ENCODE measurements around the gene MCTP1.
"Not testable (repeated sequence)": the region's sequence is repeated elsewhere in the genome, so short reads cannot be mapped to it uniquely, and the experiment has no call there.

MCTP1 gene

DNA sequence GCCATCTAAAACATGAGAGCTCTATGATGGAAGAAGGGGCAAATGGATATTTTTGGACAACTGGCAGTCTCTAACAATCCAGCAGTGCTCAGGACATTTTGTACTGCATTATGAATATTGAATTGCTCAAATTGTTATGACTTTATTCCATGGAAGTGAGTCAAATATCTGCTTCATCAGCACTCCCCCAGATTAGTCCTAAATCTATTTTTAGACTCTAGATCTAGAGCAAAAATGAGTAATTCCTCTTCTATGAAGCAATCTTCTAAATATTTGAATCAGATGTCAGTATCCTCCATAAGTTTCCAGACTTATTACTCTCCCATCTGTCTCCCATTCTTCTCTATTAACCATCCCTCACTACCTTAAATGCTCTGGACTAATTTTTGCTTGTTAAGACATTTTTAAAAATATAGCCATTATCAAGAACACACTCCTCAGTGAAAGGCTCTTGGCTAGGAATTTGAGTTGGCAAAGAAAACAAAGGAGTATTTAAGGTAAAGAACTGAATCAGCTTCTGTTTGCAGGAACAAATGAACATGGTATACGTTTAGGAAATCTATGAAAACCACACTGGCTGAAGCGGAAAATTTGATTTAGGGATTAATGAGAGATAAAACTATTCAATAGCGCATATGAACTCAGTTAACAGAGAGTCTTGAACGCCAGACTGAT lies 300.9 kb downstream of the MCTP1 start:
- Histone ChIP-seq H3K4me3 (ENCODE audit: low read depth in 1 of 2, low read length in 2 of 2) (no peak overlapping the region), H3K36me3 (ENCODE audit: control insufficient read depth in 1 of 2, insufficient read depth in 2 of 2, low read length in 2 of 2) (no peaks in the 10 kb centered on the region), H3K9me3 (ENCODE audit: control insufficient read depth in 1 of 2, low read length in 2 of 2) (no peaks in the 10 kb centered on the region), H3K4me1 (ENCODE audit: control insufficient read depth in 1 of 2, insufficient read depth in 2 of 2, low read length in 2 of 2) (no peaks in the 10 kb centered on the region), H3K27me3 (ENCODE audit: low read depth, low read length) (no peaks in the 10 kb centered on the region), H3K27ac (ENCODE audit: low read length) (no peak overlapping the region)

DNA sequence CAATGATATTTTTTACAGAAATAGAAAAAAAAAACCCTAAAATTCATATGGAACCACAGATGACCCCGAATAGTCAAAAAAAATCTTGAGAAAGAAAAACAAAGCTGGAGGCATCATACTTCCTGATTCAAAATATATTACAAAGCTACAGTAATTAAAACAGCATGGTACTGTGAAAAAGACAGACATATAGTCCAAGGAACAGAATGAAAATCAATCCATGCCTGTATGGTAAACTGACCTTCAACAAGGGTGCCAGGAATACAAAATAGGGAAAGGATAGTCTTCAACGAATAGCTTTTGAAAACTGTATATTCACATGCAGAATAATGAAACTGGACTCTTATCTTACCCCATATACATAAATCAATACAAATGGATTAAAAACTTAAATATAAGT lies 307.5 kb downstream of the MCTP1 start:
- Histone ChIP-seq H3K36me3 (ENCODE audit: control insufficient read depth in 1 of 2, insufficient read depth in 2 of 2, low read length in 2 of 2) (no peaks in the 10 kb centered on the region), H3K27me3 (ENCODE audit: low read depth, low read length) (no peaks in the 10 kb centered on the region), H3K4me1 (ENCODE audit: control insufficient read depth in 1 of 2, insufficient read depth in 2 of 2, low read length in 2 of 2) (no peaks in the 10 kb centered on the region), H3K27ac (ENCODE audit: low read length) (no peak overlapping the region), H3K9me3 (ENCODE audit: control insufficient read depth in 1 of 2, low read length in 2 of 2) (peaks cover 0 to 19% of the 10 kb centered on the region in 2 donors), H3K4me3 (ENCODE audit: low read depth in 1 of 2, low read length in 2 of 2) (no peak overlapping the region)

DNA sequence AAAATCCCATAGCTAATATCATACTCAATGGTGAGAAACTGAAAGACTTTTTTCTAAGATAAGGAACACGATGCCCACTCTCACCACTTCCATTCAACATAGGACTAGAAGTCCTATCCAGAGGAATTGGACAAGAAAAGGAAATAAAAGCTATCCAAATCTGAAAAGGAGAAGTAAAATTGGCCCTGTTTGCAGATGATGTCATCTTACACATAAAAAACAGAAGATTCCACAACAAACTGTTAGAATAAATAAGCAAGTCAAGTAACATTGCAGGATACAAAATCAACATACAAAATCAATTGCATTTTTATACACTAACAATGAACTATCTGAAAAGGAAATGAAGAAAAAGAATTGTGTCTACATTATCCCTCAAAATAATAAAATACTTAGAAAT lies 308.0 kb downstream of the MCTP1 start:
- H3K4me3 ChIP-seq (ENCODE audit: low read depth in 1 of 2, low read length in 2 of 2) = no peak overlapping the region
- no peaks in the 10 kb centered on the region for H3K27me3 ChIP-seq (ENCODE audit: low read depth, low read length)
- H3K9me3 ChIP-seq (ENCODE audit: control insufficient read depth in 1 of 2, low read length in 2 of 2) = peaks cover 0 to 19% of the 10 kb centered on the region in 2 donors
- H3K27ac ChIP-seq (ENCODE audit: low read length) = no peak overlapping the region
- H3K4me1 ChIP-seq (ENCODE audit: control insufficient read depth in 1 of 2, insufficient read depth in 2 of 2, low read length in 2 of 2) = no peaks in the 10 kb centered on the region
- no peaks in the 10 kb centered on the region for H3K36me3 ChIP-seq (ENCODE audit: control insufficient read depth in 1 of 2, insufficient read depth in 2 of 2, low read length in 2 of 2)

DNA sequence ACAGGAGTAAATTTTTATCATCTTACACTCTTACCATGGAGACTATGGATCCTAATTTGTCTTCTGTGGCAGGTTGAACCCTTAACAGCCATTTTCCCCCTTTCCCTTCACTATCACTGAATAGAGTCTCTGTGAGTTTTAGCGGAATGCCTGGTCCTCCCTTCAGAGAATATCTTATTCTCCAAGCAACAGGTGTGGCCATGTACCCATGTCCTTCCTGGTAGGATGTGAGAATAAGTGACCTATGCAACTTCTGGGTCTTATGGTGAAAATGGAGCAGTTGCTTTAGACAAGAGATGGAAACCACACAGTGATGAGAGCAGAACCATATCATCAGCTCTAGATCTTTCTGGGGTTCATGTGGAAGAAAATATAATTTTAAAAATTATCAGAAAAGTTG lies 312.6 kb downstream of the MCTP1 start:
- Histone ChIP-seq H3K27me3 (ENCODE audit: low read depth, low read length) (no peaks in the 10 kb centered on the region), H3K9me3 (ENCODE audit: control insufficient read depth in 1 of 2, low read length in 2 of 2) (peaks cover 0 to 11% of the 10 kb centered on the region in 2 donors), H3K4me1 (ENCODE audit: control insufficient read depth in 1 of 2, insufficient read depth in 2 of 2, low read length in 2 of 2) (no peaks in the 10 kb centered on the region), H3K36me3 (ENCODE audit: control insufficient read depth in 1 of 2, insufficient read depth in 2 of 2, low read length in 2 of 2) (no peaks in the 10 kb centered on the region), H3K27ac (ENCODE audit: low read length) (no peak overlapping the region), H3K4me3 (ENCODE audit: low read depth in 1 of 2, low read length in 2 of 2) (no peak overlapping the region)

DNA sequence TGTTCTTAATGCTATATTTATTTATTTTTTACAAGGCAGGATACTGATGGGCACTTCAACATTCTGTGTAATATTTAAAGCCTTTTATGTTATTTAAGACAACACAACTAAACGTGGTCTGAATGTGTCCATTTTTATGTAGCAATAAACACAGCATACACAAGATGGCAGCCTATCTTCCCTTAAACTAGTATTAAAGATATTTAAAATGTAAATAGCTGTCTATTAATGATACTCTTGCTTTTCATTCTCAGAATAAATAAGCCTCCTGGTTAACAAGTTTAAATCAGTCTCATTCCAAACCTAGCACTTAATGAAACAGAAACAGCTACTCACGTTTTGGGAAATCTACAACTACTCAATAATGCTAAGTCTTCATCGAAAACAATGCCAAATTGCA lies 315.7 kb downstream of the MCTP1 start:
- Histone ChIP-seq H3K9me3 (ENCODE audit: control insufficient read depth in 1 of 2, low read length in 2 of 2) (no peaks in the 10 kb centered on the region), H3K27ac (ENCODE audit: low read length) (no peak overlapping the region), H3K4me3 (ENCODE audit: low read depth in 1 of 2, low read length in 2 of 2) (no peak overlapping the region), H3K36me3 (ENCODE audit: control insufficient read depth in 1 of 2, insufficient read depth in 2 of 2, low read length in 2 of 2) (no peaks in the 10 kb centered on the region), H3K27me3 (ENCODE audit: low read depth, low read length) (no peaks in the 10 kb centered on the region), H3K4me1 (ENCODE audit: control insufficient read depth in 1 of 2, insufficient read depth in 2 of 2, low read length in 2 of 2) (no peaks in the 10 kb centered on the region)

DNA sequence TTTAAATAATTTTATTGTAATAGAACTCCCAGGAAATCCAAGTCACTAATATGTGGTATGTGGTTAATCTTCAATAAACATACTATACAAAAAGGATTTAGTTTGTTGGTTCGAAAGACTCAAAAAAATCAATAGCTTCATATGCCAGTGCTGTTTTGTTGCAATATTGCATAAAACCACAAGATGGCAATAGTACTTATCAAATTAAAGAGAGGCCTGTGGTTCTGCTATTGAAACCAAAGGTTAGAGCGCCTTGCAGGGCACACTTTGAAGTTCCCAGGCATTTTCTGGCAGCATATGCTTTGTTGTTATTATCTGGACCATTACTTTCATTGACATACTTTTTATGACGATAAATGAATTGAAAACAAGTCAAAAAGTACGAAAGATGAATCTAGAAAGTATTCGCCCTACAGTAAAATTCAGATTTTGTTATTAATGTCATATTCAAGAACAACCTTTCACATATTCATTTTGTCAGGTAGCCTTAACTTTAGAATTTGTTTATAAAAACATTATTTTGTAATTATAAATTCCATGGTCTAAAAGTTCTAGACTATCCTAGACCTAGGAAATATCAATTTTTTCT lies 316.3 kb downstream of the MCTP1 start:
- Histone ChIP-seq H3K27ac (ENCODE audit: low read length) (no peak overlapping the region), H3K36me3 (ENCODE audit: control insufficient read depth in 1 of 2, insufficient read depth in 2 of 2, low read length in 2 of 2) (no peaks in the 10 kb centered on the region), H3K4me1 (ENCODE audit: control insufficient read depth in 1 of 2, insufficient read depth in 2 of 2, low read length in 2 of 2) (no peaks in the 10 kb centered on the region), H3K4me3 (ENCODE audit: low read depth in 1 of 2, low read length in 2 of 2) (no peak overlapping the region), H3K27me3 (ENCODE audit: low read depth, low read length) (no peaks in the 10 kb centered on the region), H3K9me3 (ENCODE audit: control insufficient read depth in 1 of 2, low read length in 2 of 2) (no peaks in the 10 kb centered on the region)

DNA sequence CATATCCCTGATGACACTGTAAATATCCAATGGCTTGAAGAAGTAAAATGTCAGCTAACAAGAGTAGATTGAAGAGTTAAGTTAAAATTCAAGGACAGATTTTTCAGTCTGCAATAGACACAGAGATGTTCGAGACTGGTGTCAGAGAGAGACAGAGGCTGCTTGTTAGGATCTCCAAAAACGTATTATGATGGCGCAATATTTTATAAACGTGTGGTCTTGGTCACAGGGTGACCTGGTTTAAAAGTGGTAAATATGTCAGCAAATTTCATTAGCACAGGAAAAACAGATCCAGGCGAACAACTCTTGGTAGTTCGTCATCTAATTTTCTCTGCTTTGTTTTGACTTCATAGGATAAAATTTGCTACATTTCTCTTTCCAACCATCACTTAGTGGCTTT lies 317.4 kb downstream of the MCTP1 start:
- Histone ChIP-seq H3K36me3 (ENCODE audit: control insufficient read depth in 1 of 2, insufficient read depth in 2 of 2, low read length in 2 of 2) (no peaks in the 10 kb centered on the region), H3K27ac (ENCODE audit: low read length) (no peak overlapping the region), H3K27me3 (ENCODE audit: low read depth, low read length) (no peaks in the 10 kb centered on the region), H3K4me3 (ENCODE audit: low read depth in 1 of 2, low read length in 2 of 2) (no peak overlapping the region), H3K4me1 (ENCODE audit: control insufficient read depth in 1 of 2, insufficient read depth in 2 of 2, low read length in 2 of 2) (no peaks in the 10 kb centered on the region), H3K9me3 (ENCODE audit: control insufficient read depth in 1 of 2, low read length in 2 of 2) (no peaks in the 10 kb centered on the region)

DNA sequence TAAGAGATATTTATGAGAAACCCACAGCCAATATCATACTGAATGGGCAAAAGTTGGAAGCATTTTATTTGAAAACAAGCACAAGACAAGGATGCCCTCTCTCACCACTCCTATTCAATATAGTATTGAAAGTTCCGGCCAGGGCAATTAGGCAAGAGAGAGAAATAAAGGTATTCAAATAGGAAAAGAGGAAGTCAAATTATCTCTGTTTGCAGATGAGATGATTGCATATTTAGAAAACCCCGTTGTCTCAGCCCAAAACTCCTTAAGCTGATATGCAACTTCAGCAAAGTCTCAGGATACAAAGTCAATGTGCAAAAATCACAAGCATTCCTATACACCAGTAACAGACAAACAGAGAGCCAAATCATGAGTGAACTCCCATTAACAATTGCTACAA lies 325.6 kb downstream of the MCTP1 start:
- H3K36me3 ChIP-seq (ENCODE audit: control insufficient read depth in 1 of 2, insufficient read depth in 2 of 2, low read length in 2 of 2); H3K4me1 ChIP-seq (ENCODE audit: control insufficient read depth in 1 of 2, insufficient read depth in 2 of 2, low read length in 2 of 2); H3K27ac ChIP-seq (ENCODE audit: low read length); H3K27me3 ChIP-seq (ENCODE audit: low read depth, low read length); H3K4me3 ChIP-seq (ENCODE audit: low read depth in 1 of 2, low read length in 2 of 2); H3K9me3 ChIP-seq (ENCODE audit: control insufficient read depth in 1 of 2, low read length in 2 of 2): not testable (repeated sequence)

DNA sequence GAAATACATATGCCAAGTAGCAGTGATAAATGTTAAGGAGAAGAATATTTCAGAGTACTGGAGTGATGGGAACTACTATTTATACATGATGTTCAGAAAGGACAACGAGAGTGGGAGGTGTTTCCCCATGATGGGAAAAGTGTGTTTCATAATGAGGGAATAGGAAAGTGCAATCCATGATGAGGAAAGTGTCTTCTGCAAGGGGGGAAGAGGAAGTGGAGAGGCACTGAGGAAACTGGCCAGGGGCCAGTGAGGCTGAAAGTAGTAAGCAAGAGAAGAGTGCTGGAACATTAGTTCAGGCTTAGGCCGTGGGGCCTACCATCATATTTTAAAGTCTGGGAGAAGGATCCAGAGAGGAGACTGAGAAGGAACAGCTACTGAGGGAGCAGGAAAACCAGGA lies 339.2 kb downstream of the MCTP1 start:
- Histone ChIP-seq H3K27me3 (ENCODE audit: low read depth, low read length) (no peaks in the 10 kb centered on the region), H3K27ac (ENCODE audit: low read length) (no peak overlapping the region), H3K36me3 (ENCODE audit: control insufficient read depth in 1 of 2, insufficient read depth in 2 of 2, low read length in 2 of 2) (no peaks in the 10 kb centered on the region), H3K4me3 (ENCODE audit: low read depth in 1 of 2, low read length in 2 of 2) (no peak overlapping the region), H3K4me1 (ENCODE audit: control insufficient read depth in 1 of 2, insufficient read depth in 2 of 2, low read length in 2 of 2) (no peaks in the 10 kb centered on the region), H3K9me3 (ENCODE audit: control insufficient read depth in 1 of 2, low read length in 2 of 2) (no peaks in the 10 kb centered on the region)

DNA sequence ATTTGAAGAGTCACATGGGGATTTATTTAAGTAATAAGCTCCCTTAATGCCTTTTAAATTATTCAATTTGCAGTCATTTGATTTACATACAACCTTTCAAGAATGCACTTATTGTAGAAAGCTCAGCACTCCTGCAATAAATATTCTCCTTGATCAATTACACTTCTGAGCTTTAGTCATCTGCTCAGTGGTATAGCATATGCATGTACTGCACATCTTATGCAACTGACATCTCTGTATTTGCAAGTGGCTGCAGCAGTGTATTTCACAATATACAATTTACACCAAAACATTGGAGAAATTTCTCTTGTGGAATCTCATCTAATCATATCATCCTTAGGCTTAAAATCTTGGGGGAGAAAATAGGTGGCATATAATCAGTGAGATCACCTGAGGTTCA lies 340.7 kb downstream of the MCTP1 start:
- H3K4me1 ChIP-seq (ENCODE audit: control insufficient read depth in 1 of 2, insufficient read depth in 2 of 2, low read length in 2 of 2) = no peaks in the 10 kb centered on the region
- no peak overlapping the region for H3K4me3 ChIP-seq (ENCODE audit: low read depth in 1 of 2, low read length in 2 of 2)
- H3K36me3 ChIP-seq (ENCODE audit: control insufficient read depth in 1 of 2, insufficient read depth in 2 of 2, low read length in 2 of 2) = no peaks in the 10 kb centered on the region
- no peaks in the 10 kb centered on the region for H3K9me3 ChIP-seq (ENCODE audit: control insufficient read depth in 1 of 2, low read length in 2 of 2)
- H3K27ac ChIP-seq (ENCODE audit: low read length) = no peak overlapping the region
- H3K27me3 ChIP-seq (ENCODE audit: low read depth, low read length) = no peaks in the 10 kb centered on the region

DNA sequence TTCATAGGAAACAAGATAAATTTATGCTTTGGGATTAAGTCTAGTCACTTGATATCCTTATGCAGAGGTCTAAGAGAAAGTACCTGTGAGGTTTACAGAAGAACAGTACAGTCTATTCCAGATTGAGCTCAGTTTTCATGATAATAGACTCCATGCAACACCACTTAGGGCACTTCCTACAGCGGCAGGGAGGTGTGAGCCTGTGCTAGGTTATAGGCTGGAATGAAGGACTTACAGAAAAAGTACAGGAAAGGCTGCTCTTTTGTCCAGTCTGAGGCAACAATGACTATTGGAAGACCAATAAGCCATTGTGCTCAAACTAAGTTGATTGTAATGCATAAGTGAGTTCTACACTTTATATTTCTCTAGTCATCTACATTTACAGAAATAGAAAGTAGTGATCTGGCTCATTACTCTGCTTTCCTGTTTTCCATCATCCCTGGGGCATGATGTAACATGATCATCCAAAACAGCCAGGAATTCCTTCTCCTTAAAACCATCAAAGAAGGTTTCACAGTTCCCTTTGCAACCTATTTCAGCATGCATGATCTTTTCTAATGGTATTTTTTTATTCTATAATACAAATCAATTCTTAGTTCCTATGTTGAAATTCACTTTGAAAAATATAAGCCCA lies 343.7 kb downstream of the MCTP1 start:
- Histone ChIP-seq H3K27me3 (ENCODE audit: low read depth, low read length) (no peaks in the 10 kb centered on the region), H3K36me3 (ENCODE audit: control insufficient read depth in 1 of 2, insufficient read depth in 2 of 2, low read length in 2 of 2) (no peaks in the 10 kb centered on the region), H3K27ac (ENCODE audit: low read length) (no peak overlapping the region), H3K4me3 (ENCODE audit: low read depth in 1 of 2, low read length in 2 of 2) (no peak overlapping the region), H3K9me3 (ENCODE audit: control insufficient read depth in 1 of 2, low read length in 2 of 2) (no peaks in the 10 kb centered on the region), H3K4me1 (ENCODE audit: control insufficient read depth in 1 of 2, insufficient read depth in 2 of 2, low read length in 2 of 2) (no peaks in the 10 kb centered on the region)

DNA sequence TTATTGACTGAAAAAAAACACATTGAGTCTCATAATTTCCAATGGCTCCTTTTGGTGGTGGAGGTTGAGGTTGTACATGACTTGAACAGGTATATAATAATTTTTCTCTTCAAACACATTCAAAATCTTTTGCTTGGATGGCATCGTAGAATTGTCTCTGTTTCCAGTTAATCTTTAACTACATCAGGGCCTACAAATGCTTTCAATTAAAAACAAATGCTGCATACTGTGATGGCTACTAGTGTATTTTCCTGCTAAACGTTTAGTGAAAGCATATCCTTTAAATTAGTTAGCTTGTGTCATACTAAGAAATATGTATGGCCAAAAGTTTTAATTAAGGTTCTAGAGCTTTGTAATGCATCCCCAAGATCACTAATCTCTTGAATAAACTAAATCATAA lies 352.6 kb downstream of the MCTP1 start:
- no peaks in the 10 kb centered on the region for H3K4me1 ChIP-seq (ENCODE audit: control insufficient read depth in 1 of 2, insufficient read depth in 2 of 2, low read length in 2 of 2)
- no peaks in the 10 kb centered on the region for H3K36me3 ChIP-seq (ENCODE audit: control insufficient read depth in 1 of 2, insufficient read depth in 2 of 2, low read length in 2 of 2)
- H3K9me3 ChIP-seq (ENCODE audit: control insufficient read depth in 1 of 2, low read length in 2 of 2) = no peaks in the 10 kb centered on the region
- no peak overlapping the region for H3K4me3 ChIP-seq (ENCODE audit: low read depth in 1 of 2, low read length in 2 of 2)
- H3K27ac ChIP-seq (ENCODE audit: low read length) = no peak overlapping the region
- no peaks in the 10 kb centered on the region for H3K27me3 ChIP-seq (ENCODE audit: low read depth, low read length)

Data from muscle layer of duodenum (tissue), 2 donors.